ENCODE measurements around the gene PPP1R14D.

PPP1R14D gene

GRCh38 chr15:40768521-40769273 lies 59.8 kb downstream of the PPP1R14D start:
- H3K4me3 ChIP-seq (ENCODE audit: low read depth, low read length), result no peak overlapping the region
- no peak for DNase-seq (ENCODE audit: low read depth)

- no peak overlapping the region for H3K4me3 ChIP-seq (ENCODE audit: low read depth, low read length)
- DNase-seq (ENCODE audit: low read depth), result no peak
Observed at GRCh38 chr15:40767838-40768500, 60.5 kb downstream of the PPP1R14D start.

- H3K4me3 ChIP-seq (ENCODE audit: low read depth, low read length), result no peak overlapping the region
- DNase-seq (ENCODE audit: low read depth), result no peak
Observed at GRCh38 chr15:40766906-40767837, 61.3 kb downstream of the PPP1R14D start.

GRCh38 chr15:40766194-40766815 lies 62.2 kb downstream of the PPP1R14D start:
- H3K4me3 ChIP-seq (ENCODE audit: low read depth, low read length), result no peak overlapping the region
- no peak for DNase-seq (ENCODE audit: low read depth)
